ENCODE data around the gene SPECC1.
A peak's percentile ranks its signal among the peaks of the same experiment; 100 is the strongest.

The SPECC1 gene

GRCh38 chr17:20040216-20040615, 31.1 kb downstream of the SPECC1 start:
- TF ChIP-seq CTCF (IDR thresholded peaks at IDR 0.05; ENCODE audit: extremely low read depth, missing control alignments), result no peak
- no peak for DNase-seq (ENCODE audit: low spot score)

- DNase-seq (ENCODE audit: low spot score), result no peak
- TF ChIP-seq CTCF (IDR thresholded peaks at IDR 0.05; ENCODE audit: extremely low read depth, missing control alignments), result no peak
Observed at GRCh38 chr17:20043021-20043420, 33.9 kb downstream of the SPECC1 start.

- no peak for DNase-seq (ENCODE audit: low spot score)
- no peak for TF ChIP-seq CTCF (IDR thresholded peaks at IDR 0.05; ENCODE audit: extremely low read depth, missing control alignments)
Observed at GRCh38 chr17:20045476-20045875, 36.3 kb downstream of the SPECC1 start.

GRCh38 chr17:20046629-20047028, 37.5 kb downstream of the SPECC1 start:
- no peak for DNase-seq (ENCODE audit: low spot score)
- TF ChIP-seq CTCF (IDR thresholded peaks at IDR 0.05; ENCODE audit: extremely low read depth, missing control alignments), result no peak

GRCh38 chr17:20051624-20052023, 42.5 kb downstream of the SPECC1 start:
- no peak for DNase-seq (ENCODE audit: low spot score)
- TF ChIP-seq CTCF (IDR thresholded peaks at IDR 0.05; ENCODE audit: extremely low read depth, missing control alignments), result no peak

- TF ChIP-seq CTCF (IDR thresholded peaks at IDR 0.05; ENCODE audit: extremely low read depth, missing control alignments), result no peak
- DNase-seq (ENCODE audit: low spot score), result no peak
Observed at GRCh38 chr17:20053361-20053964, 44.3 kb downstream of the SPECC1 start.

- peak; percentile 20 for DNase-seq (ENCODE audit: low spot score)
- TF ChIP-seq CTCF (IDR thresholded peaks at IDR 0.05; ENCODE audit: extremely low read depth, missing control alignments), result no peak
Observed at GRCh38 chr17:20059728-20060188, 50.6 kb downstream of the SPECC1 start.

All from GM20000 (cell line).